NCI-H1105 (cell line): Measurements from ENCODE around the gene CDH13.

Source experiments
- DNase-seq: peaks from one replicate; lab custom pipeline; 2025; lab: John Stamatoyannopoulos, UW

Gene CDH13

DNA sequence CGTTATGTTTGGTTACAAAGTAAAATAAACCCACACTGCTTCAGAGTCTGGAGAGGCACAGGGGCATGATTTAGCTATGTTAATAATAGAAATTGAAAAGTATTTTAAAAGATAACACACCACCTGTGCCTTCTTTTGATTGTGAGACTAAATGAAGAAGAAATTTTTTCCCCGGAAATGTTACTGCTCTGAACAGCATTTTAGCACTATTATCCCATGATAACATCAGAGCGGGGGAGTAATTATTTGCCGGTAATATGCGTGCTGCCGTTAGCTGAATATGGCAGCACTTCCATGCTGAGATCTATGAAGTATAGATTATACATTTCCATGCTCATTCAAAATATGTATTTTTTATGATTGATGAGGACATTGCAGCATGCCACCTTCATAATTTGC lies 680.8 kb downstream of the CDH13 start:
- DNase-seq, result no peak

- no peak for DNase-seq
Observed at GRCh38 chr16:83308414-83308813, 681.6 kb downstream of the CDH13 start.

DNA sequence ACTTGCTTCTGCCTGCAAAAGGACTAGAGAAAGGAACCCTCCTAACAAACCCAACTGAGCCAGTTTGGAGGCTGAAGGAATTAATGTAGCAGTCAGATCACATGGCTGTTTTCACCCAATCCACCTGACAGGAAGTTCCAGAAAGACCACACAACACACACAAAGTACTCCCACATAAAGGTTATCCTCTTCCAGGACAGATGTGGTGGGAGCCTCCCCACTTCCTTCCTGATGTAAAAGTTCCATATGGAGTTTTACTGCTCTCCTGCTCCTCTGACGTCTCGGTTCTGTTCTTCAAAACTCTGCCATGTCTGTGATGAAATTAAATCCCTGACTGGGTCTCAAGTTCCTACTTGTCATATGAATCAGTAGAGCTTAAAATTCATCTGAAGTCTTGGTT lies 684.0 kb downstream of the CDH13 start:
- DNase-seq, result no peak

DNA sequence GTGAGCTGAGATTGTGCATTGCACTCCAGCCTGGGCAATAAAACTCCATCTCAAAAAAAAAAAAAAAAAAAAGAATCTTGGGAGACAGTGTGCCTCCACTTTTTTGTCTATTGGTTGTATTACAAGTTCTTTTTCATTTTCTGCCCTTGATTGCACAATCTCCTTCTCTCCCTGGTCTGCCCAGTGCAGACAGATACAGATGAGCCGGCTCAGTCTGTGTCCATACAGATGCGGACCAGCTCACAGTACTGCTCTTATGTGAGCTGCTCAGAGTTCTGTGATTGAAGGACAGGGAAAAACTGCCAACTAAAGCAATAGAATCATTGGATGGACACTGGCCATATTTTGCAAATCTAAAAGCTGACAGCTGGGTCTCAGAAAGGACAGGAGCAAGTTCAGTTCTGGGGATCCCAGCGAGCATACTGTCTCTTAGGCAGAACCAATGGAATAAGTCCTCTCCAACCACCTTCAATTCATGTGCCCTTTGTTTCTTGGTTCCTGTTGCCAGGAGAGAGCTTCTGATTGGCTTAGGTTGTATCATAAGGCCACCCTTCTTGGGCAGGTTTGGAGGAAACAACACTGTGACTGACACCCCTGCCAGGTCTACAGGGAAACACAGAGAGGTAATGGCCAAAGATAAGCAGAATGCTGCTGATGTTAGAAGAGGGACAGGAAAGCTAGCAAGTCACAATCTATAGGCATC lies 685.4 kb downstream of the CDH13 start:
- DNase-seq, result no peak

GRCh38 chr16:83312718-83313245 lies 686.0 kb downstream of the CDH13 start:
- no peak for DNase-seq

GRCh38 chr16:83315271-83315670 lies 688.5 kb downstream of the CDH13 start:
- DNase-seq, result no peak

DNA sequence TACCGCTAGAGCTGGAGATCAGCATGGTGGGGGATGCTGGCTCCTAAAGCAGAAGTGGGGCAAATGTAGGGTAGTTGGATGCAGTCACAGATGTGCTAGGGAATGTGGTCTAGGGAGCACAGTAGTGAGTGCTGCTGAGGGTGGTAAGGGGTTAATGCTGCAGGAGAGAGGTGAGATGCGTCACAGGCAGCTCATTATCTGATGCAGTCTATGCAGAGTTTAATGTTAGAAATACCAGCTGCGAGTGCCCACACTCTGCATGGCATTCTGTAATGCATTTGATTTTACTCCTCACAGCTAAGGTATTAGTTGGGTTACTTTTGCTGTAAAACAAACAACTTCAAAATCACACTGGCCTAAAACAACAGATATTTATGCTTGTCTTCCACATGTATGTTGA lies 689.7 kb downstream of the CDH13 start:
- no peak for DNase-seq

DNA sequence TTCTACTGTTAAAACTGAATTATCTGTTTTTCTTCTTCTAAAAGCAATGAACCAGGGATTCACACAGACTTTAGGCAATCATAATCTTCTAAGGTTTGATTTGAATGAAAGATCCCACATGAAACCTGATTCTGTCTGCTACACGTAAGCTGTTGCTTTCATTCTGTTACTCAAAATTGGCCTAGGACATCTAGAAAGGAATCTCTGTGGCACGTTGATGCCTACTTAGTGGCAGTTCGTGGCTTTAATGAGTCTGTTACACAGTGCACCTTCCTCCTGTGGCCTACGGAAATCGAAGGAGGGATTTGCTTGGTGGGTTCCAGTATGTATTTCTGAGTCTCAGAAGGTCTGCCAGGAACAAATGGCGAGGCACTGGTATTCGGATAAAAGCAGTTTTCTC lies 691.6 kb downstream of the CDH13 start:
- no peak for DNase-seq

DNA sequence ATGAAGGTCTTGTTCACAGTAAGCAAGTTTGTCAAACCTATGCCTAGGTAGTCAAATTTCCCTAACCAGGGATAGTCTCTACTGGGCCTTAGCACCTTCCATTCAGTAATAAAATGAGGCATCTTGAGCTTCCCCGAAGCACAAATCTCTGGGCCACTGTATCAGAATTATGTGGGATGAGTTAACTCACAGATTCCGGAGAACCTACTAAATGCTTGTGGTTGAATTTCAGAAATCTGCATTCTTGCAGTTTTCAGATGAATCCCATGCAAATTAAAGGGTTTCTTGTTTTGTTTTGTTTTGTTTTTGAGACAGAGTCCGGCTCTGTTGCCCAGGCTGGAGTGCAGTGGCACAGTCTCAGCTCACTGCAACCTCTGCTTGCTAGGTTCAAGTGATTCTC lies 702.2 kb downstream of the CDH13 start:
- DNase-seq, result no peak

DNA sequence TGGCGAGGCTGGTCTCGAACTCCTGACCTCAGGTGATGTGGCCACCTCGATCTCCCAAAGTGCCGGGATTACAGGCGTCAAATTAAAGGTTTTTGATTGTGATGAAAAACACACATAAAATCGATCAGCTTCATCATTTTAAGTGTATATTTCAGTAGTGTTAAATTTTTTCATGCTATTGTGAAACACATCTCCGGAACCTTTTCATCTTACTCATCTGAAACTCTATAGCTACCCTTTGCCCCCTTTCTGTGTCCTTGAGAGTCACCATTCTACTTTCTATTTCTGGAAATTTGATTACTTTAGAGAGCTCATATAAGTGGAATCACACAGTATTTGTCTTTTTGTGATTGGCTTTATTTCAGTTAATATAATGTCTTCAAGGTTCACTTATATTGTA lies 702.7 kb downstream of the CDH13 start:
- no peak for DNase-seq

DNA sequence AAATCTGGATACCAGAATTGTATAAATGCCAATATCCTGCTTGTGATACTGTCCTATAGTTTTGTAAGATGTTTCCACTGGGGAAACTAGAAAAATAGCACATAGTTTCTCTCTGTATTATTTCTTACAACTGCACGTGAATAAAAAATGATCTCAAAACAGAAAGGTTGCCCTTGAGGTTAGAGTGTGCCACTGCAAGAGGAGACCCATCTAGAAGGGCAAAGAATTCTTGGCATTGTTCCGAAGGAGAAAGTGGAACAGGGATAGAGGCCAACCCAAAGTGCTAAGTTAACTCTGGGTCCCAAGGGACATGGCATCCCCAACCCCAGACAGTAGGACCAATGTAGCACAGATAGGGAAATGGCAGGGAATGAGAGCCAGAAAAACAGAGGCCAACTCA lies 703.5 kb downstream of the CDH13 start:
- no peak for DNase-seq

DNA sequence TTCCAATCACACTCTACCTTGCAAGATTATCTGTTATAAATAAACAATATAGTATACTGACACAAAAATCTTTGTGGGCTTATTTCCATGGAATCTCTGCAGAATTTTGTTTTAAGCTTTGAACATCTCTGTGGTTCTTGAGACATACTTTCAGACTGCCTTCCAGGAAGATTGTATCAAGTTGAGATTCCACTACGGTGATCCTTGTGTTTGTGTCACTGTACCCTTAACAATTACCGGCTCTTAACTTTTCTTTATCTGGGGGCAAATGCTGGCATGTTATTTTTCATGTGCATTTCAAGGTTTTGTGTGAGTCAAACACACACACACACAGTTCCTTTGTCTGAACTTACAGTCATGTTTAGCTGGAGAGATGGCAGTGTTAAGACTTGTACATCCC lies 708.3 kb downstream of the CDH13 start:
- no peak for DNase-seq

DNA sequence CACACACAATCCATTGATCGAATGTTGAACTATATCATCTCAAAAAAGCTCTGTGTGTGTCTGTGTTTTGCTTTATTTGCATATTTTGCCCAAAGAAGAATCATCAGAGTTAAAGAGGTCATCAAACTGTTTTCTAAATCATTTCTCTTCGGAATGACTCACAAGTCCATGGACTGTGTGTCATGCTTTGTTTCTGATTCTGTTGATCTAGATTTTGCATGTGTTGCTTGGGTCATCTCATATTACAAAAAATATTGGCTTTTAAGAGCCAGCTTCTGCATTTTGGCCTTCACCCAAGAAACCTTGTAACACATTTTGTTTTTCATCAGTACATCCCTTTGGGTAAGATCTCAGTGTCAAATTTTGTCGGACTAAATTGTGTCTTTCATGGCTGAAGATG lies 709.8 kb downstream of the CDH13 start:
- DNase-seq, result peak; percentile 17

- no peak for DNase-seq
Observed at GRCh38 chr16:83338138-83338537, 711.4 kb downstream of the CDH13 start.

DNA sequence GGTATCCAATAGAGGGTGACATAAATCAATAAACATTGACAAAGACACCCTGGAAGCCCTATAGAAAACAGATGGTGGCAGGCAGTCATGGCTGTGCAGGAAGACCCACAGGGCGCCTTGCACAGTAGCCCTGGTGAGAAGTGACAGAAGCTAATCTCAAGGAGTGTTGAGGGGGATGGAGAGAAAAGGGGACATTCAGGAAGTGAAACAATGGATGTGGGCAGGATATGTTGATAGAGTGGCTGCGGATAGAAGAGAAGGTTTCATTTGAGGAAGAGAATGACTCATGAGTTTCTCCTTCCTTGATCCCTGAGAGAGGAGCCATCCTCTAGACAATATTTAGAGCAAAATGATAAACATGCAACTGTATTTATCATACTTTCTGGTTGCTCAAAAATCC lies 712.2 kb downstream of the CDH13 start:
- DNase-seq, result no peak

GRCh38 chr16:83343935-83344366 lies 717.2 kb downstream of the CDH13 start:
- no peak for DNase-seq

- DNase-seq, result peak; percentile 40
Observed at GRCh38 chr16:83345846-83346640, 719.3 kb downstream of the CDH13 start.

DNA sequence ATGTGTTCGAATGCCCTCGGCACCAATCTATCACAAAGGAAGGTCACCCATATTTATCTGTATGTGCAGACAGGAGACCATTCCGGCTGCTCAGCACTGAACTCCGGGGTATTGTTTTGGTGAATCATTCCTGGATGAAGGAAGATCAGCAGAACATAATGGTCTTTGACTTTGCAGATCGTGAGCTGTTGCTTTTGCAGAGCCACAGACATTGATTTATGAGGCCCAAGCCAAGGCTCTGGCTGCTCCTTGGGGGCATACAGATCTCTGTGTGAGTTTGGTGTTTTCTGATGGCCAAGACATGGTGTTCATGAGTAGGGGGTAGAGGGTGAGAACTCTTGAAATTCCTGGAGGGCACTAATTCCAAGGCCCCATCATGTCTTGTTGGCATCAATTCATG lies 722.2 kb downstream of the CDH13 start:
- no peak for DNase-seq

DNA sequence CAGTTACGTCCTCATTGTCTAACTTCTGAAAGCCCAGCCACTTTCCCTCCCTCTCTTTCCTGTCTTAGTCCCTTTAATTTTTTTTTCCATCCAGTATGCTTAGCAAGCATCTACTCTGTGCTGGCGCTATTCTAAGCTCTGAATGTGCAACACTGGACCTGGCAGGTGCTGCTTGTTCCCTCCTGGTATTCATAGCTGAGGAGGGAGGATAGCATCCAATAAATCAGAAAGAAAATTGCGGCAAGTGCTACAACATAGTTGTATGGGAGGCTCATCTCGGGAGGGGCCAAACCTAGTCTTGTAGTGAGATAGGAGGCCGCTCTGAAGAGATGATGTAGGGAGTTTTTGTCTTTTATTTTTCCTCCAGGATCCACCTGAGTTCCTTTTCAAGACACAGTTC lies 723.7 kb downstream of the CDH13 start:
- DNase-seq, result no peak

GRCh38 chr16:83351846-83352245 lies 725.1 kb downstream of the CDH13 start:
- DNase-seq, result no peak

DNA sequence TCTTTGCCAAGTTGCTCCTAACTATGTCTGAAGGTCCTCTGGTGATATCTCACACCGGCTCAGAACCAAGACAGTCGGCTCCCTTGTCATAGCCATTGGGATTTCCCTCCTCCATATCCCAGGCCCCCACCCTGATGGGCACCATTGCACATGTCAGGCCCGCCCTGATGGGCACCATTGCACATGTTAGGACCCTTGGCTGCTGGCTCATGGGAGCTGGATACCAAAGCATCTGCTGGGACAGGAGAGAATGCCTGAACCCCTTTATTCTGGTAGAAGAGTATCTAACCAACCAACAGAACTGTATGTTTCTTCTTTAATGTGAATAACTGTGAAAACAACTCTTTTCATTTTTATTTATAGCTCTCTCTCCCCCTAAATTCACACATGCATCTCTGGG lies 726.5 kb downstream of the CDH13 start:
- no peak for DNase-seq

DNA sequence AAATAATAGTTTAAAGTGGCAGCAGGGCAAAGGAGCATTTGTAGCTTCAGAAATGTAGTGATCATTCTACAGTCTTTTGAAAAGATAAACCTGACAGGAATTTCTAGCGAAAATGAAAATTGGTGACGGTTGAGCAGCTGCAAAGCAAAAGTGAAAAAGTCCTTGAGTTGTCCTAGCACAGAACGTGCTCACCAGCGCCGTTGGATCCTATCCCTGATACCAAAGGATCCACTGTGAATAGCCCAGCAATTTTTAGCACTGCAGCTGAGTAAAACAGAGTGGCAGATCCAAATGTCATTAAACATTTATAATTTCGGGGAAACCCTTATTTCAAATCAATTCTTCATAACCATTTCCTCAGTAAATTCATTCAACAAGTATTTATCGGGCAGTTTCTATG lies 727.2 kb downstream of the CDH13 start:
- DNase-seq, result no peak

DNA sequence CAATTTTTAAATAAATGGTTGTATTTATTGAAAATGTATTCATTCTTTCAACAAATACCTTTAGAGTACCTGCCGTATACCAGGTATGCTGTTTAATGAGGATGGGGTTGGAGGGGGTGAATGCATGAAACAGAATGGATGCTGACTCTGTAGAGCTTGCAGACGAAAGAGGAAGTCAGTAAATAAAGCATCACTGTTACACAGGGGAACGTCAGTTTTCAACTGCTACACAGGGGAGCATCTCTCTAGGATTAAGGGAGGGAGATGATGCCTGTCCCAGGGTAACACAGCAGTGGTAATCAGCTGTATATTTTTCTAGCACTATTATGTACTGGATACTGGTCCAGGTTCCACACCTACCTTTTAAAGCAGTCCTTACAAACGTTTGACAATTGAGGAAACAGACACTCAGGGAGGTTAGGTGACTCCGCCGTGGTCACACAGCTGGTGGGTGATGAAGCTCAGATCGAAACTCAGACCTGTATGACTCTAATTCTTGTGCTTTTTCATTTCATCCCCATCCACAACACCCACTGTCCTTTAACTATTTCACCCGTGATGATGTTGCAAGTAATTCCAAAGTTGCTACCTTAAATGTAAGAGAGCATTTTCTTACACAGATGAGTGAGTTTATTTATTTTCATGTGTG lies 728.9 kb downstream of the CDH13 start:
- DNase-seq, result no peak
